HTERT RPE-1 (cell line): ENCODE results near the gene ETS2.
"Not testable (repeated sequence)": the region's sequence is repeated elsewhere in the genome, so short reads cannot be mapped to it uniquely, and the experiment has no call there.

Experiments
- in situ Hi-C: fragments of 300-500 bp; cut with MboI; formaldehyde crosslinking; loops from 4 replicates; pipeline ENCODE4 v1.14.3; 2020; ENCODE audit warnings: low sequenced_read_pairs

Gene ETS2

DNA sequence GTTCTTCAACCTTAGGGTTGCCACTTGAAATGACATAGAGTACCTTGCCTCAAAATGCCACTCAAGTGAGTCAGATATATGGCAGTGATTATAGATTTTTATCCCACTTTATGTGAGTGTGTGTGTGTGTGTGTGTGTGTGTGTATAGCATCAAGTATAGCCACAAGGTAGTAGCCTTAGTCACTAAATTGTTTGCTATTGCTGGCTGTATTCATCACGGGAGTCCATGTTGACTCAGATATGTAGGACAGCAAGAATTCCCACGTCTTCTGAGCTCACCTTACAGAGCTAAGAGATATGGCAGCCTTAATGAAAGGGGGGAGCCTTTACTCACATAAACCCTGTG is 9.3 kb downstream of the ETS2 start:
- in situ Hi-C loops = no loop called here

DNA sequence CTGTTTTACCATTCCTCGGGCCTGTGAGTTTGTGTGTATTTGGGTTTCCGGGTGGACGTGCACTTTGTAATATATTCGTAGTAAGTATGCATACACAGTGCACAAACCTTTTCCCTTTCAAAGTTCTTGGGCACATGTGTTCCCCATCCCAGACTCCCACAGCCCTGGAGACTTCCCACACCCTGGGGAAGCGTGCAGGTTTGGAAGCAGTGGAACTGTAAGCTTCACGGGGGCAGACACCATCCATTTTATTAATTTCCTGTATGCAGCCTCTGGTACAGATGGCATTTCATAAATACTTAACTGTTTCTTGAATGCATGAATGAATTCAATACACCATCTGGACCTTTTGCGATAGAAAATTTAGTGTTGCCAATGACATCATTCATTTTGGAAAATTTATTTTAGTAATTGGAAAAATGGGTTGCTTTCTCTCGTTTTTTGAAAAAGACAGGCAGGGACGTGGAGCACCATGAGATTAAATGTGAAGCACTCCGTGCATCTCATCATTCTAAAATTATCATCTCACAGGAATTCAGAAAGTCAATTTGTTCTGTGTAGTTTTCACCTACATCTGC is 10.8 kb downstream of the ETS2 start:
- in situ Hi-C loops = no loop called here

- in situ Hi-C loops = no loop called here
Observed at GRCh38 chr21:38817371-38818324, 11.9 kb downstream of the ETS2 start.

- in situ Hi-C loops = no loop called here
Observed at GRCh38 chr21:38818325-38818723, 12.6 kb downstream of the ETS2 start.

GRCh38 chr21:38819051-38819718 is 13.5 kb downstream of the ETS2 start:
- in situ Hi-C loops = no loop called here

GRCh38 chr21:38819719-38820159 is 14.0 kb downstream of the ETS2 start:
- in situ Hi-C loops = no loop called here

- in situ Hi-C loops = no loop called here
Observed at GRCh38 chr21:38820471-38821239, 14.9 kb downstream of the ETS2 start.

DNA sequence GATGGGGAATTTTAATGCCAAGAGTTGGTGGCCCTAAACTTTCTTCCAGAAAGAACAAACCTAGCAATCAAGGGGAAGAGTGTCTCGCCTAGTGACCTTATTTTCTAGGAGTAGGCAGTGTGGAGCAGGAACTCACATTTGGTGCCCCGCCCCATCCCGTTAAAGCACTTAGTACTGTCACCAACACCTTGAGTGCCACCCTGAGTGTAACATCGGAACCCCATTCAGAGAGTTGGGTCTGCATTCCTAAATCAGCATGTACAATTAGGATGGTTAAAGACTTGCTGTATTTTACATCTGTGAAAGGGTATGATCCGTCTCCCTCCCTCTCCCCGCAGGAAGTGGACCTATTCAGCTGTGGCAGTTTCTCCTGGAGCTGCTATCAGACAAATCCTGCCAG is 15.5 kb downstream of the ETS2 start:
- in situ Hi-C loops = no loop called here

- in situ Hi-C loops = no loop called here
Observed at GRCh38 chr21:38821959-38822682, 16.4 kb downstream of the ETS2 start.

DNA sequence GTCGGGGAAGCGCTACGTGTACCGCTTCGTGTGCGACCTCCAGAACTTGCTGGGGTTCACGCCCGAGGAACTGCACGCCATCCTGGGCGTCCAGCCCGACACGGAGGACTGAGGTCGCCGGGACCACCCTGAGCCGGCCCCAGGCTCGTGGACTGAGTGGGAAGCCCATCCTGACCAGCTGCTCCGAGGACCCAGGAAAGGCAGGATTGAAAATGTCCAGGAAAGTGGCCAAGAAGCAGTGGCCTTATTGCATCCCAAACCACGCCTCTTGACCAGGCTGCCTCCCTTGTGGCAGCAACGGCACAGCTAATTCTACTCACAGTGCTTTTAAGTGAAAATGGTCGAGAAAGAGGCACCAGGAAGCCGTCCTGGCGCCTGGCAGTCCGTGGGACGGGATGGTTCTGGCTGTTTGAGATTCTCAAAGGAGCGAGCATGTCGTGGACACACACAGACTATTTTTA is 17.1 kb downstream of the ETS2 start:
- in situ Hi-C loops = no loop called here

DNA sequence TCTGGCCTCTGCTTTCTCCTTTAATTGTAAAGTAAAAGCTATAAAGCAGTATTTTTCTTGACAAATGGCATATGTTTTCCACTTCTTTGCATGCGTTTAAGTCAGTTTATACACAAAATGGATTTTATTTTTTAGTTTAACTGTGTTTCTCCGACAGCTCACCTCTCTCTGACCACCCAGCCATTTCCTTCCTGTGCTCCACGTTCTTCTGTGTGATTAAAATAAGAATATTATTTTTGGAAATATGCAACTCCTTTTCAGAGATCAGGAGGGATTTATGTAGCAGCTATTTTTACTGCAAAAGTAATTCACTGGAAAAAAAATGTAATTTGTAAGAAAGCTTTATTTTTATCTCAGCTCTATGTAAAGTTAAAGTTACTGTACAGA is 18.0 kb downstream of the ETS2 start:
- in situ Hi-C loops = no loop called here

DNA sequence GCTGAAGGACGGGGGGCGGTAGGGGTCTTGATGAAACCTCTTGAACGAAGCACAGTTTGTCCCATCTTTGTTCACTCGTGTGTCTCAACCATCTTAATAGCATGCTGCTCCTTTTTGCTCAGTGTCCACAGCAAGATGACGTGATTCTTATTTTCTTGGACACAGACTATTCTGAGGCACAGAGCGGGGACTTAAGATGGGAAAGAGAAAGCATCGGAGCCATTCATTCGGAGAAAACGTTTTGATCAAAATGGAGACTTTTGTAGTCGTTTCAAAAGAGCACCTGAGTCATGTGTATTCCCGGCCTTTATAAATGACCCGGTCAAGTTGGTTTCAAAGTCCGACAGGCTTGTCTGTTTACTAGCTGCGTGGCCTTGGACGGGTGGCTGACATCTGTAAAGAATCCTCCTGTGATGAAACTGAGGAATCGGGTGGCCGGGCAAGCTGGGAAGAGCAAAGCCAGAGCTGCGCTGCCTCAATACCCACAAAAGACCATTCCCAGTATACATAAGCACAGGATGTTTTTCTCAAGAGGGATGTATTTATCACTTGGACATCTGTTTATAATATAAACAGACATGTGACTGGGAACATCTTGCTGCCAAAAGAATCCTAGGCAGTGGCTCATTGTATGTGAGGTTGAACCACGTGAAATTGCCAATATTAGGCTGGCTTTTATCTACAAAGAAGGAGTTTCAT is 18.5 kb downstream of the ETS2 start:
- in situ Hi-C loops = no loop called here

- in situ Hi-C loops = no loop called here
Observed at GRCh38 chr21:38825269-38825668, 19.5 kb downstream of the ETS2 start.

- in situ Hi-C loops = no loop called here
Observed at GRCh38 chr21:38825921-38826320, 20.2 kb downstream of the ETS2 start.

DNA sequence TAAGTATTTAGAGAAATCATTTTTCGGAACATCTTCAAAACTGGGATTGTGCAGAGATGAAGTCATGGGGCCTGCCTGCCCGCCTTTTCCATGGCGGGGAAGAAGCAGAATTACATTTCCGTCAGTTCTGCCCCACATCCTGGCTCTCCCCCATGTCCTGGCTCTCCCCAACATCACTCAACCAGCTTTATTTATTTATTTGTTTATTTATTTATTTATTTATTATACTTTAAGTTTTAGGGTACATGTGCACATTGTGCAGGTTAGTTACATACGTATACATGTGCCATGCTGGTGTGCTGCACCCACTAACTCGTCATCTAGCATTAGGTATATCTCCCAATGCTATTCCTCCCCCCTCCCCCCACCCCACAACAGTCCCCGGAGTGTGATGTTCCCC is 22.4 kb downstream of the ETS2 start:
- in situ Hi-C loops = not testable (repeated sequence)

- in situ Hi-C loops = no loop called here
Observed at GRCh38 chr21:38830671-38831525, 25.2 kb downstream of the ETS2 start.

DNA sequence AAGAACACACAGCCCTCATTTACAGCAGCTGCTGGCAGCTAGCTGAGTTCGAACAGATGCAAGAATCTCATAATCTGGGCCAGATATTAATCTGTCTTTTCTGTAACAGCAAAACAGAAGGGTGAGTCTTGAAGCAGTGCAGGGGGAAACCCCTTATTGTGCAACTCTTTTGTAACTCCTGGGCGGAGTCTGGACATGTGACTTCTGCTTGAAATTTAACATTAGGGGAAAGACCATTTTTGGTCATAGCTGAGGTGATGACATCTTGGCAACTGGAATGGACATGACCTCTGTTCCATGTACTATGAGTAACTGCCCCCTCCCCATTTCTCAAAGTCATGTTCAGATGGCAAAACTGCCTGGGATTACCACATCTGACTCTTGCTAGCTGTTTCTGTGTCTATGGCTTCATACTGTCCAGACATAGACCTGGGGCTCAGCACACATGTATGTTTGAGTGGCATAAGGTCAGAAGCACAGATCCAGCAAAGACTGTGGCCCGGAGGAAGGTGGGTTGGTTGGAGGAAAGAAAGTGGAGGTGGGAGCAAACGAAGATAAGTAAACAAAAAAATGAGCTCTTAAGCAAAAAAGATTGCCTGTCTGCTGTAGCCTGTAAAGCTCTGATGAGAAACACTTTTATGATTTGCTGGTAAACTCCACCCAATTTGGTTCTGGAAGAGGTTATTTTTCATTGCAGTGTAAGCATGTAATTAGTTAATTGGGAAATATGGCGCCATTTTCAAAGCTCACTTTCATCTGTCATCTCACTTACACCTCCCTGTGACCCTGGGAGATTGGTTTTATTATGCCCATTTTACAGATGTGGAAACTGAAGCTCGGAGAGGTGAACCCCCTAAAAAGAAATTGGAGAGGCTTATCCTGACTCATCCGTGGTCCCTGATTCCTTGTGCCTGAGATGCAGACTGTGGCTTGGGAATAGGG is 26.1 kb downstream of the ETS2 start:
- in situ Hi-C loops = no loop called here

DNA sequence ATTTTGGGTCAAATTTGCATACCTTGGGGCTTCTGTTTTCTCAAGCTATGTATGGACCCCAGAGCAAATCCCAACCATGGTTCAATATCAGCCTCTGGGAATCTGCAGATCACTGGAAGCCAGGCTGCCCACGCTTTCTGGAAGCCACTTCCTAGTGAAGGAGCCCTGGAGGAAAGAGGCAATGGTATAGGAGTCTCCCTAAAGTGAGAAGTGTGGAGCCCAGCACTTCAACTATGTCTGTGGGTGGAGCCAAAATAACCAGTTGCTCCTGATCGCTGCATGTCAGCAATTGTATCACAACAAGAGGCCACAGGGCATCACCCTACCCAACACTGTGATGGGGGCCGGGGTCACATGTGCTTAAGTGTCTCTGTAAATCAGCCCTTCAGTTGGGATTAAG is 26.9 kb downstream of the ETS2 start:
- in situ Hi-C loops = no loop called here
